Kidney (tissue), 22 donors: Measurements from ENCODE around the gene MRFAP1. TPM values are rescaled to one million over a fixed set of nuclear protein-coding genes. Genes with fewer than 3 reads are reported as not detected.

Source experiments
- DNase-seq, 5 donors: peaks; one replicate each; pipeline ENCODE4 v3.0.0-alpha.2; 2013 to 2020
- FAIRE-seq: peaks from 2 replicates; lab custom pipeline; 2012; peaks lifted over from hg19 to GRCh38; lab: Jason Lieb, UNC
- H3K27ac ChIP-seq, 2 donors: one replicate each; pipeline ENCODE4 v1.7.0; 2013; ENCODE audit warnings: low read depth in 2 of 2, low read length in 2 of 2, inconsistent platforms in 1 of 2
- H3K27me3 ChIP-seq: one replicate; pipeline ENCODE4 v1.7.1; 2013; ENCODE audit warnings: low read length, inconsistent platforms; ENCODE audit not compliant: control insufficient read depth, insufficient read depth
- H3K36me3 ChIP-seq, 3 donors: one replicate each; pipeline versions ENCODE4 v1.7.0 to v1.7.1; 2013; ENCODE audit warnings: low read length in 3 of 3, control low read depth in 1 of 3, inconsistent platforms in 1 of 3; ENCODE audit not compliant: insufficient read depth in 3 of 3, control insufficient read depth in 2 of 3
- H3K4me1 ChIP-seq, 3 donors: one replicate each; pipeline versions ENCODE4 v1.7.0 to v1.7.1; 2013; ENCODE audit warnings: low read length in 3 of 3, inconsistent platforms in 1 of 3, low read depth in 1 of 3; ENCODE audit not compliant: control insufficient read depth in 2 of 3, insufficient read depth in 2 of 3
- H3K4me3 ChIP-seq, 3 donors: one replicate each; pipeline versions ENCODE4 v1.7.0 to v1.8.1; 2013; ENCODE audit warnings: low read length in 3 of 3, control low read depth in 1 of 3, inconsistent platforms in 1 of 3
- H3K9ac ChIP-seq, 3 donors: one replicate each; pipeline versions ENCODE4 v1.7.0 to v1.7.1; 2013; ENCODE audit warnings: low read length in 3 of 3, control low read depth in 1 of 3, inconsistent platforms in 1 of 3
- H3K9me3 ChIP-seq, 3 donors: one replicate each; pipeline versions ENCODE4 v1.7.0 to v1.7.1; 2013; ENCODE audit warnings: low read length in 3 of 3, control low read depth in 1 of 3, inconsistent platforms in 1 of 3; ENCODE audit not compliant: control insufficient read depth in 2 of 3, insufficient read depth in 1 of 3
- CTCF ChIP-seq: IDR thresholded peaks from 3 replicates; pipeline ENCODE4 v1.5.1; 2012; ENCODE audit warnings: mild to moderate bottlenecking, moderate library complexity, borderline replicate concordance; ENCODE audit not compliant: insufficient read depth; ENCODE audit errors: extremely low read depth
- intact Hi-C: fragments of 100-400 bp; cut with DNase I; formaldehyde crosslinking; loops from one replicate; pipeline ENCODE4 v1.11.1; 2022
- long read RNA-seq, 10 donors: library from polyadenylated mRNA in 1 of 10; unstranded in 1 of 10; transcript quantifications; one replicate each; pipeline ENCODE4 v2.0.0 and lab custom pipeline, GENCODE V29; 2021 to 2026
- polyA plus RNA-seq: library from polyadenylated mRNA; stranded (reverse); fragments of 350-450 nt; fragmentation: Illumina TruSeq; extraction: RNeasy Lipid Tissue Mini Kit (QIAGEN cat#74804); gene quantifications from one replicate; pipeline ENCODE4 v1.2.3, GENCODE V29; 2014; ENCODE audit warnings: low read depth, low replicate concordance; ENCODE audit not compliant: insufficient read depth
- total RNA-seq: library from RNA; stranded (reverse); fragmentation: NEBNext Ultra II Directional; extraction: Animal tissue kit (Norgen Biotek cat#: 25700); gene quantifications from one replicate; pipeline ENCODE4 v1.2.1, GENCODE V29; 2021
- donor health status: control.
- donor health status: control.
- donor health status: control.
- donor health status: control.
- donor health status: control.
- donor health status: DM: yes; HTN: yes; CAD: no.
- donor health status: Normal renal cell carcinoma (clear cell type).

MRFAP1 gene
- total RNA-seq = 264 TPM
- polyA plus RNA-seq = 406 TPM
- long read RNA-seq, donor 1, transcript MRFAP1-201 (3 exons, 2,049 nt) = minor isoform, 12 of 416 reads
- long read RNA-seq, donor 1, transcript MRFAP1-204 (1 exons, 1,982 nt) = major isoform, 190 of 416 reads
- long read RNA-seq, donor 1, transcript MRFAP1-202 (2 exons, 1,584 nt) = minor isoform, 69 of 416 reads
- long read RNA-seq, donor 1, partial matches to known transcripts = 91 of 416 reads
- long read RNA-seq, donor 1, other reads (novel, unspliced or antisense) = 54 of 416 reads
- long read RNA-seq, donor 2, transcript MRFAP1-204 (1 exons, 1,982 nt) = major isoform, 223 of 506 reads
- long read RNA-seq, donor 2, transcript MRFAP1-202 (2 exons, 1,584 nt) = minor isoform, 89 of 506 reads
- long read RNA-seq, donor 2, transcript MRFAP1-201 (3 exons, 2,049 nt) = minor isoform, 15 of 506 reads
- long read RNA-seq, donor 2, partial matches to known transcripts = 108 of 506 reads
- long read RNA-seq, donor 2, other reads (novel, unspliced or antisense) = 71 of 506 reads
- long read RNA-seq, donor 3, transcript MRFAP1-201 (3 exons, 2,049 nt) = minor isoform, 25 of 398 reads
- long read RNA-seq, donor 3, transcript MRFAP1-204 (1 exons, 1,982 nt) = major isoform, 274 of 398 reads
- long read RNA-seq, donor 3, transcript MRFAP1-202 (2 exons, 1,584 nt) = minor isoform, 99 of 398 reads
- long read RNA-seq, donor 3, partial matches to known transcripts = 0 of 398 reads
- long read RNA-seq, donor 3, other reads (novel, unspliced or antisense) = 0 of 398 reads
- long read RNA-seq, donor 4, transcript MRFAP1-204 (1 exons, 1,982 nt) = major isoform, 173 of 347 reads
- long read RNA-seq, donor 4, transcript MRFAP1-201 (3 exons, 2,049 nt) = minor isoform, 14 of 347 reads
- long read RNA-seq, donor 4, transcript MRFAP1-202 (2 exons, 1,584 nt) = minor isoform, 61 of 347 reads
- long read RNA-seq, donor 4, partial matches to known transcripts = 79 of 347 reads
- long read RNA-seq, donor 4, other reads (novel, unspliced or antisense) = 20 of 347 reads
- long read RNA-seq, donor 5, transcript MRFAP1-204 (1 exons, 1,982 nt) = major isoform, 33 of 39 reads
- long read RNA-seq, donor 5, partial matches to known transcripts = 0 of 39 reads
- long read RNA-seq, donor 5, other reads (novel, unspliced or antisense) = 0 of 39 reads
- long read RNA-seq, donor 6, transcript MRFAP1-201 (3 exons, 2,049 nt) = minor isoform, 21 of 596 reads
- long read RNA-seq, donor 6, transcript MRFAP1-204 (1 exons, 1,982 nt) = major isoform, 295 of 596 reads
- long read RNA-seq, donor 6, transcript MRFAP1-202 (2 exons, 1,584 nt) = minor isoform, 115 of 596 reads
- long read RNA-seq, donor 6, partial matches to known transcripts = 124 of 596 reads
- long read RNA-seq, donor 6, other reads (novel, unspliced or antisense) = 41 of 596 reads
- long read RNA-seq, donor 7, transcript MRFAP1-201 (3 exons, 2,049 nt) = minor isoform, 17 of 107 reads
- long read RNA-seq, donor 7, transcript MRFAP1-204 (1 exons, 1,982 nt) = minor isoform, 9 of 107 reads
- long read RNA-seq, donor 7, transcript MRFAP1-202 (2 exons, 1,584 nt) = major isoform, 80 of 107 reads
- long read RNA-seq, donor 7, partial matches to known transcripts = 0 of 107 reads
- long read RNA-seq, donor 7, other reads (novel, unspliced or antisense) = 1 of 107 reads
- long read RNA-seq, donor 8, transcript MRFAP1-202 (2 exons, 1,584 nt) = minor isoform, 70 of 351 reads
- long read RNA-seq, donor 8, transcript MRFAP1-201 (3 exons, 2,049 nt) = minor isoform, 17 of 351 reads
- long read RNA-seq, donor 8, transcript MRFAP1-204 (1 exons, 1,982 nt) = major isoform, 181 of 351 reads
- long read RNA-seq, donor 8, partial matches to known transcripts = 72 of 351 reads
- long read RNA-seq, donor 8, other reads (novel, unspliced or antisense) = 11 of 351 reads
- long read RNA-seq, donor 9, transcript MRFAP1-201 (3 exons, 2,049 nt) = minor isoform, 5 of 172 reads
- long read RNA-seq, donor 9, transcript MRFAP1-202 (2 exons, 1,584 nt) = minor isoform, 45 of 172 reads
- long read RNA-seq, donor 9, transcript MRFAP1-204 (1 exons, 1,982 nt) = major isoform, 85 of 172 reads
- long read RNA-seq, donor 9, partial matches to known transcripts = 27 of 172 reads
- long read RNA-seq, donor 9, other reads (novel, unspliced or antisense) = 10 of 172 reads
- long read RNA-seq, donor 10, transcript MRFAP1-201 (3 exons, 2,049 nt) = minor isoform, 10 of 405 reads
- long read RNA-seq, donor 10, transcript MRFAP1-204 (1 exons, 1,982 nt) = major isoform, 206 of 405 reads
- long read RNA-seq, donor 10, transcript MRFAP1-202 (2 exons, 1,584 nt) = minor isoform, 85 of 405 reads
- long read RNA-seq, donor 10, partial matches to known transcripts = 68 of 405 reads
- long read RNA-seq, donor 10, other reads (novel, unspliced or antisense) = 36 of 405 reads

DNA sequence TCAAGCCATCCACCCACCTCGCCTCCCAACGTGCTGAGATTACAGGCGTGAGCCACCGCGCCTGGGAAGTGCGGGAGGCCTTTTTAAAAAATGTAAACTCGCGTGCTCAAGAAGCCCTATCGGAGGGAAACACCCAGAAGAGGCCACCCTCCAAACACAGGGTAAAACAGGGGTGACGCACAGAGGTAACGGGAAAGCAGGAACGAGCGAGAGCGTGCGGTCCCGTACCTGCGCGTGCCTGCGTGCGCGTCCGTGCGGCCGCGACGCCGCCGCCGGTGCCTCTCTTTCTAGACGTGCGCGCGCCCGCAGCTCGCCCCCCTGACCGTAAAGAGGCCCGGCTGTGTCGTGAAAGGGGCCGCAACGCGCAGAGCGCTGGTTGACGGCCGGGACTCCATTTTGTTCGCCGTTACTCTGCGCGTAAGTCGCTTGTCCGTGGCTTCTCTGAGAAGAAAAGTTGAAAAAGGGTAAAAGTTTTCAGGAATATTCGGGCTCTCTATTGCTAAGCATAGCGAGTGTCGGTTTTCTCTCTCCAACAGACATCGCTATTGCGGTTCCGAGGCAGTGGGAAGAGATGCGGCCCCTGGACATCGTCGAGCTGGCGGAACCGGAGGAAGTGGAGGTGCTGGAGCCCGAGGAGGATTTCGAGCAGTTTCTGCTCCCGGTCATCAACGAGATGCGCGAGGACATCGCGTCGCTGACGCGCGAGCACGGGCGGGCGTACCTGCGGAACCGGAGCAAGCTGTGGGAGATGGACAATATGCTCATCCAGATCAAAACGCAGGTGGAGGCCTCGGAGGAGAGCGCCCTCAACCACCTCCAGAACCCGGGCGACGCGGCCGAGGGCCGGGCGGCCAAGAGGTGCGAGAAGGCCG, at the start of gene MRFAP1:
Gene MRFAP1, plus strand, starts transcription at position 394 of the 872 bp plus-strand sequence. Its CDS starts 178 bp downstream, at position 572.
- no peaks in the 10 kb centered on the region for H3K9me3 ChIP-seq
- H3K4me3 ChIP-seq = peak within 1 kb of the TSS; percentile 92 to 99 (median 98)
- no peaks in the 10 kb centered on the region for H3K27me3 ChIP-seq
- H3K36me3 ChIP-seq = peaks cover 0 to 20% (median 7%) of the 10 kb centered on the region in 3 donors
- H3K9ac ChIP-seq = peak within 1 kb of the TSS; percentile 74 to 100 (median 99)
- DNase-seq (peak; percentile 95 to 98 (median 97)), FAIRE-seq (no peak)
- intact Hi-C loops = no loop called here
- H3K27ac ChIP-seq = peak within 1 kb of the TSS; percentile 96 to 97
- peaks cover 5 to 20% (median 19%) of the 10 kb centered on the region in 3 donors for H3K4me1 ChIP-seq
- peak; percentile 3 for TF ChIP-seq CTCF

GRCh38 chr4:6591313-6591712, 49.2 kb upstream of the MRFAP1 start:
- Histone ChIP-seq H3K4me1 (no peaks in the 10 kb centered on the region), H3K4me3 (no peak overlapping the region), H3K27me3 (no peaks in the 10 kb centered on the region), H3K27ac (no peak overlapping the region), H3K9me3 (no peaks in the 10 kb centered on the region), H3K9ac (no peak overlapping the region), H3K36me3 (peaks cover 0 to 5% (median 0%) of the 10 kb centered on the region in 3 donors)
- TF ChIP-seq CTCF = no peak
- intact Hi-C loops = no loop called here
- DNase-seq (no peak), FAIRE-seq (no peak)
